Stimulated activated naive CD8-positive, alpha-beta T cell treated with anti-CD3 and anti-CD28 coated beads, Interleukin-15, Interleukin-2, amounts not matched to agents 100 ng/mL and 50 ng/mL, for 24 hours (primary cell): ENCODE measurements around the gene PLXNC1.

Experiments used
- H3K27ac Mint-ChIP-seq: one replicate; pipeline ENCODE4 v1.8.0; 2021; ENCODE audit warnings: mild to moderate bottlenecking, mixed read lengths
- H3K27me3 Mint-ChIP-seq: one replicate; pipeline ENCODE4 v1.8.0; 2021; ENCODE audit warnings: mixed read lengths
- H3K36me3 Mint-ChIP-seq: one replicate; pipeline ENCODE4 v1.8.0; 2021; ENCODE audit warnings: low read depth, mixed read lengths
- H3K4me1 Mint-ChIP-seq: one replicate; pipeline ENCODE4 v1.8.0; 2021; ENCODE audit warnings: low read depth, mixed read lengths
- H3K4me3 Mint-ChIP-seq: one replicate; pipeline ENCODE4 v1.8.0; 2021; ENCODE audit warnings: mild to moderate bottlenecking, mixed read lengths
- H3K9me3 Mint-ChIP-seq: one replicate; pipeline ENCODE4 v1.8.0; 2021; ENCODE audit warnings: mixed read lengths

The PLXNC1 gene

DNA sequence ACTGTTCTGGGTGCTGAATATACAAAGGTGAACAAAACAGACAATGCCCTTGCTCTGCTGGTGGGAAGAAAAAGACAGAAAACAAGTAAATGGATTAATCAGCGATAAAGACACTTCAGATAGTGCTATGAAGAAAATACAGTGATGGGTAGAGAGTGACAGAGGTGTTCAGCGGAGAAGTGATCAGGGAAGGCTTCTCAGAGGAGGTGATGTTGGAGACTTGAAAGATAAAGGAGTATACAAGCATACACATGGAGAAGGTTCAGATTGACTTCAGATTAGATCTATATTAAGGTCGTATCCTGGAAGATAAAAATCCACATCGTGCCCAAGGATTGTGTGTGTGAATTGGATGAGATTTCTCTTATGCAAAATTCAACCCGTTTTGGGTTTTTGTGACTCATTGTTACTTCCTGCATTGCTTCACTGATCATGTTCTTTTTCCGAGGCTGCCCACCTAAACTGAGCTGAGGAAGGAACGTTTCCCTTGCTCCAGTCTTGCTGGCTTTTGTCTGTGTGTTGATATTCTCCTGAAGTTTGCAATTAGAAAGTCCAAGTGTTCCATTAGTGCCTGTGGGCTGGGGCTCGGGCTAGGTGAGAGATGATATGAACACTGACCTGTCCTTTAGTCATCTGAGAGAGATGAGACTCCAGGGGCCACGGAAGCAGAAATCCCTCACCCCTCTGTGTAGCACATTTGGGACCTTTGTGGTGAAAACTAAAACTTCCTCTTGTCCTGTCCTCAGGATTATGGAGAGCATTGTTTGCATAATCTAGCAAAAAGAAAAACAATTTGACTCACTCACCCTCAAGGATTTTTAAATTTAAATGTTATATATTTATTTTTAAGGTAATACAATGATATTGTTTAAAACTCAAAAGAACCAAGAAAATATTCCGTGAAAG, 27.6 kb downstream of the PLXNC1 start:
- Mint-ChIP-seq H3K27ac (peak overlapping the region; percentile 78), H3K27me3 (no peaks in the 10 kb centered on the region), H3K36me3 (peaks cover 13% of the 10 kb centered on the region), H3K4me1 (peaks cover 66% of the 10 kb centered on the region), H3K4me3 (peak overlapping the region; percentile 55), H3K9me3 (peaks cover 6% of the 10 kb centered on the region)

- H3K9me3 Mint-ChIP-seq = peaks cover 6% of the 10 kb centered on the region
- no peak overlapping the region for H3K27ac Mint-ChIP-seq
- H3K4me1 Mint-ChIP-seq = peaks cover 45% of the 10 kb centered on the region
- H3K27me3 Mint-ChIP-seq = no peaks in the 10 kb centered on the region
- H3K36me3 Mint-ChIP-seq = peaks cover 16% of the 10 kb centered on the region
- no peak overlapping the region for H3K4me3 Mint-ChIP-seq
Measured at GRCh38 chr12:94178054-94178453, 29.7 kb downstream of the PLXNC1 start.

- H3K9me3 Mint-ChIP-seq = peaks cover 6% of the 10 kb centered on the region
- peaks cover 37% of the 10 kb centered on the region for H3K4me1 Mint-ChIP-seq
- peaks cover 21% of the 10 kb centered on the region for H3K36me3 Mint-ChIP-seq
- no peak overlapping the region for H3K27ac Mint-ChIP-seq
- H3K27me3 Mint-ChIP-seq = no peaks in the 10 kb centered on the region
- no peak overlapping the region for H3K4me3 Mint-ChIP-seq
Measured at GRCh38 chr12:94178882-94179281, 30.5 kb downstream of the PLXNC1 start.

DNA sequence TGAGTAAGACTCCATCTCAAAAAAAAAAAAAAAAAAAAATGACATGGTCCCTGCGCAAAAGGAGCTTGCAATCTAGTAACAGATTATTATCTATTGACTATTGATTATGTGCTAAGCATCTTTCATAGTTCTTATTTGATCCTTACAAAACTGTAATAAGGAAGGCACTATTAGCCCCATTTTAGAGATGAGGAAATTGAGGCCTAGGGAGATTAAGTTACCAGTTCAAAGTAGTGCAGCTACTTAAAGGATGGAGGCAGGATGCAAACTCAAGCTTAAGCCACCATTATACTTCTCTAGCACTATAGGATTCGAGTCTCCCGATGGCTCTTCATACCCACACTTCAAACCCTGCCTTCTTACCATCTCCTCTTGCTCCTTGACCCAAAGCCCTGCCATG, 31.3 kb downstream of the PLXNC1 start:
- peaks cover 29% of the 10 kb centered on the region for H3K4me1 Mint-ChIP-seq
- H3K27ac Mint-ChIP-seq = no peak overlapping the region
- H3K9me3 Mint-ChIP-seq = peaks cover 6% of the 10 kb centered on the region
- no peaks in the 10 kb centered on the region for H3K27me3 Mint-ChIP-seq
- H3K36me3 Mint-ChIP-seq = peaks cover 21% of the 10 kb centered on the region
- no peak overlapping the region for H3K4me3 Mint-ChIP-seq

GRCh38 chr12:94180558-94181296, 32.4 kb downstream of the PLXNC1 start:
- no peak overlapping the region for H3K27ac Mint-ChIP-seq
- peaks cover 18% of the 10 kb centered on the region for H3K4me1 Mint-ChIP-seq
- no peaks in the 10 kb centered on the region for H3K27me3 Mint-ChIP-seq
- H3K9me3 Mint-ChIP-seq = peaks cover 6% of the 10 kb centered on the region
- H3K36me3 Mint-ChIP-seq = peaks cover 21% of the 10 kb centered on the region
- H3K4me3 Mint-ChIP-seq = no peak overlapping the region

- H3K4me1 Mint-ChIP-seq = peaks cover 10% of the 10 kb centered on the region
- H3K36me3 Mint-ChIP-seq = peaks cover 17% of the 10 kb centered on the region
- H3K27me3 Mint-ChIP-seq = no peaks in the 10 kb centered on the region
- H3K4me3 Mint-ChIP-seq = no peak overlapping the region
- H3K9me3 Mint-ChIP-seq = peaks cover 3% of the 10 kb centered on the region
- no peak overlapping the region for H3K27ac Mint-ChIP-seq
Measured at GRCh38 chr12:94182986-94183707, 34.8 kb downstream of the PLXNC1 start.

DNA sequence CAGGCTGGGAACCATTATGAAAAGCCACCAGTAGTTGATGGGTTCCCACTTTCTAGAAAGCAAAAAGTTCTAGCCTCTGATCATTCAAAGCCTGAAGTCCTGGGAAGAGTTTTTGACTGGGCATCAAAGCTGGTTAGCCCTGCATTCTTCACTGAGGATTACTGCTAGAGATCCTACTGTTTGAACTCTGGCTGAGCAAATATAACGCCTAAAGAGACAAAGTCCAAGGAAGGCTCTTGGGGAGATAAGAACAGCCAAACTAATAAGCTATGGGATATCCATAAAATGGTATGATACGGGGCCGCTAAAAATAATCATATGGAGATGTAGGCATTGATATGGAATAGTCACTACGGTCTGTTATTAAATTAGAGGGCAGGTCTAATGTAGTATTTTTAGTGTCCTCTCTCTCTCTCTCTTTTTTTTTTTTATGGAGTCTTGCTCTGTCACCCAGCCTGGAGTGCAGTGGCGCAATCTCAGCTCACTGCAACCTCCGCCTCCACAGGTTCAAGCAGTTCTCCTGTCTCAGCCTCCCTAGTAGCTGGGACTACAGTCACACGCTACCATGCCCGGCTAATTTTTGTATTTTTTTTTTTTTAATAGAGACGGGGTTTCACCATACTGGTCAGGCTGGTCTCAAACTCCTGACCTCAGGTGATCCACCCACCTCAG, 35.5 kb downstream of the PLXNC1 start:
- H3K27ac Mint-ChIP-seq = no peak overlapping the region
- no peaks in the 10 kb centered on the region for H3K27me3 Mint-ChIP-seq
- H3K4me1 Mint-ChIP-seq = peaks cover 10% of the 10 kb centered on the region
- peaks cover 14% of the 10 kb centered on the region for H3K36me3 Mint-ChIP-seq
- no peak overlapping the region for H3K4me3 Mint-ChIP-seq
- H3K9me3 Mint-ChIP-seq = no peaks in the 10 kb centered on the region

DNA sequence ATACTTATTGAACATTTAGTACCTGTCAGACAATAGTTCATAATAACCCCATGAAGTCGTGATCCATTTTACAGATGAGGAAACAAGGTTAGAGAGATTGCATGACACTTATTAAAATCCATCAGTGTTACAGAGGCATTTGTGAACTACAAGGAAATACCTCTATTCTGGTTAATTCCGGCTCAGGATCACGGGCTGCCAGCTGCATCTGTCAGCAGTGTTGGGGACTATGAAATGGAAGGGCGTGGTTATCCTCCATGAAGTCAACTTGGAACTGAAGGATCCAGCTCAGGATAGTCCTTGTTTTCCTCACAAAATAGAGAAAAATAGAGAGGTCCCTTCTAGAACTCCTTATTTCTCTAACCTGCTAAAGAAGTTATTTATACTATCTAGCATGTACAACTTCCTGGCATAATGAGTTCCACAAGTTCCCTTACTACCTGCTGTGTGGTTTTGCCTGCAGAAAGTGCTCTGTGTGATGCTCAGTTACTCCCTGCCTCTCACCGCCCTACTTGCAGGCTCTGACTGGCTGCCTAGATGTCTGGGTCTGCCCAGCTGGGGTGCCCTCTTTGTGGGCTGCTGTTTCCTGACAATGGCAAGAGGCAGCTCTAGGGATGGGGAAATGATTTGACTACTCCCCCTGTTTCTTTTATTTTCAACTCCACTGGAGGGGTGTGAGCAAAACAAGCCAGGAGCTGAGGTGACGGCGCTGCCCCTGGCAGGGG, 36.8 kb downstream of the PLXNC1 start:
- Mint-ChIP-seq H3K27me3 (no peaks in the 10 kb centered on the region), H3K27ac (no peak overlapping the region)

DNA sequence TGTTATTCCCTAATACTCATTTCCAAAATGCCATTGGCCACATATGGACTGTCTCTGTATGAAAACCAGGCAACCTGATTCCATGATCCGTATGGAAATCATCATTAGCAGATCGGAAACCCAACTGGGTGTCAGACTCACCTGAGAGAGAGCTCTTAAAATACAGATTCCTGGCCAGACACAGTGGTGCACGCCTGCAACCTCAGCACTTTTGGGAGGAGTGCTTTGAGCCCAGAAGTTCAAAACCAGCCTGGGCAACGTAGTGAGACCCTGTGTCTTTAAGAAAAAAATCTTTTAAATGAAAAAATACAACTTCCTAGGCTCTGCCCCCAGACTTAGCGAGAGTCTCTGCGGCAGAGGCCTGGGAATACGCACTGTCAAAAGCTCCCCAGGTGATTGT, 37.4 kb downstream of the PLXNC1 start:
- H3K9me3 Mint-ChIP-seq = peaks cover 4% of the 10 kb centered on the region
- peaks cover 19% of the 10 kb centered on the region for H3K36me3 Mint-ChIP-seq
- H3K4me1 Mint-ChIP-seq = peaks cover 4% of the 10 kb centered on the region
- H3K27me3 Mint-ChIP-seq = no peaks in the 10 kb centered on the region
- H3K4me3 Mint-ChIP-seq = no peak overlapping the region
- no peak overlapping the region for H3K27ac Mint-ChIP-seq

More for the DNA sequence above, 36.8 kb downstream of the PLXNC1 start:
- Mint-ChIP-seq H3K4me3 (no peak overlapping the region), H3K4me1 (peaks cover 8% of the 10 kb centered on the region), H3K36me3 (peaks cover 14% of the 10 kb centered on the region), H3K9me3 (no peaks in the 10 kb centered on the region)

DNA sequence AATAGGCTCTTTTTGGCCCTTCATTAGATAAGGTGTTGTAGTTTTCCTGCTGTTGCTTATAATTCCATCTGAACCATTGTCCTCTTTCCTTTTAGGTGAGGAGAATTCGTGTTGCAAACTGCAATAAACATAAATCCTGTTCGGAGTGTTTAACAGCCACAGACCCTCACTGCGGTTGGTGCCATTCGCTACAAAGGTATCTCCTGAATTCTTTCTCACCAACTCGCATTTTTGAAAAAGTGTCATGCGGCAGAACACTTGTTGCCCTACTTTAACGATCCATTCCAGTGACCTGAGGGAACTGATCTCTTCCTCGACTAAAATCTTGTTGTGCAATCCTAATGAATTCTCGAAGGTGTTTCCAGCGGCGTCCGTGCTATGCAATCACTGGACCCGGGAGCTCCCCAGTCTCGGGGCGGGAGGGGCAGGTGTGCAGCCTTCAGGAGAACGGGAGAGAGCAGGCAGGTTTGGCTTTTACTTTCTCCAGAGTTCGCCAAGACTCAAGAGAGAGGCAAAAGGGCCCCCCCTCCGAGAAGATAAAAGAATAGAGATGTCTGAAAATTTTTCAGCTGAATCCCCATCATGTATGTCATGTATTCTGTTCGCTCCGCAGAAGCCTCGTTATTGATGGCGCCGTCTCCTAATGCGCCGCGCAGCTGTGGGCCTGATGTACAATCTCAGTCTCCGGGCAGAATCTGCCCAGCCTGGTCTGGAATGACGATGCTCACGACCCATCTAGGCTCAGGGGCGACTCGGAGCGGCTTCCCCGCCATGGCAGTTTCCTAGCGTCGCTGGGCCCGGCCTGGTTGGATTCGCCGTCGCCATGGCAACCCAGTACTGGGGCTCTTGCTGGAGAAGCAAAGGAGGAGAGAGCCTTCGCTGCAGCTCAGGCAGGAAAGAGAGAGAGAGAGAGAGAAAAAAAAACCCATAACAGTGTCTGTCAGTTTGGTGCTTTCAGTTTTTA, 38.2 kb downstream of the PLXNC1 start:
- Mint-ChIP-seq H3K27ac (no peak overlapping the region), H3K4me3 (no peak overlapping the region), H3K27me3 (no peaks in the 10 kb centered on the region), H3K9me3 (peaks cover 6% of the 10 kb centered on the region), H3K4me1 (peaks cover 5% of the 10 kb centered on the region), H3K36me3 (peaks cover 22% of the 10 kb centered on the region)

GRCh38 chr12:94187361-94187760, 39.0 kb downstream of the PLXNC1 start:
- Mint-ChIP-seq H3K27me3 (no peaks in the 10 kb centered on the region), H3K27ac (no peak overlapping the region), H3K9me3 (peaks cover 6% of the 10 kb centered on the region), H3K4me3 (no peak overlapping the region), H3K36me3 (peaks cover 24% of the 10 kb centered on the region), H3K4me1 (peaks cover 5% of the 10 kb centered on the region)

GRCh38 chr12:94190623-94191022, 42.2 kb downstream of the PLXNC1 start:
- H3K27ac Mint-ChIP-seq = no peak overlapping the region
- peaks cover 5% of the 10 kb centered on the region for H3K4me1 Mint-ChIP-seq
- H3K27me3 Mint-ChIP-seq = no peaks in the 10 kb centered on the region
- H3K36me3 Mint-ChIP-seq = peaks cover 36% of the 10 kb centered on the region
- H3K4me3 Mint-ChIP-seq = no peak overlapping the region
- peaks cover 6% of the 10 kb centered on the region for H3K9me3 Mint-ChIP-seq

DNA sequence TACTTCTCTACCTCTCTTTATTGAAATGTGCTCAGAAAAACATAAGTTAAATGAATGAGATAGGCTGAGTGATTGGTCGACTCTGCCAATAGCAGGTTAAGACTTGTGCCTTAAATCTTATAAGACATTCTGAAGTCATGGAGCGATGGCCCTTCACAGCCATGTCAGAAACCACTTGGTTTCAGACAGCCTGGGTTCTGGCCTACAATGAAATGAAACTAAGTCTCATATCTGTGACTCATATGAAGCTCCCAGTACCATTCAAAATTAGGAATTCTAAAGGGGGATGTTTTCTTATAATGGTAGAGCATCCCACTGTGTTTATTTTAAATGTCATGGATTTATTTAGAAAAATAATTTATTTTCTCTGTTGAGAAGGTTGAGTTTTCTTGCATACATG, 42.6 kb downstream of the PLXNC1 start:
- peaks cover 5% of the 10 kb centered on the region for H3K4me1 Mint-ChIP-seq
- no peak overlapping the region for H3K4me3 Mint-ChIP-seq
- peaks cover 38% of the 10 kb centered on the region for H3K36me3 Mint-ChIP-seq
- H3K27ac Mint-ChIP-seq = no peak overlapping the region
- H3K9me3 Mint-ChIP-seq = peaks cover 6% of the 10 kb centered on the region
- no peaks in the 10 kb centered on the region for H3K27me3 Mint-ChIP-seq
